DND-41 (cell line): ENCODE measurements around the gene DUSP23.

Experiments
- ATAC-seq: fragments of 200-7000 bp; cut with Tn5 transposase; 3 replicates; pipeline ENCODE4 v1.9.1; 2021; ENCODE audit warnings: low read depth; ENCODE audit not compliant: insufficient read depth
- DNase-seq: peaks from one replicate; pipeline ENCODE4 v3.0.0-alpha.2; 2020
- H2AFZ ChIP-seq: 2 replicates; pipeline ENCODE4 v1.6.0; 2012; ENCODE audit warnings: low read depth, low read length
- H3K27ac ChIP-seq: 2 replicates; pipeline ENCODE4 v1.5.1; 2012; ENCODE audit warnings: low read length, inconsistent platforms
- H3K27me3 ChIP-seq: fragments of 200-600 bp; sonication (generic); 2 replicates; pipeline ENCODE4 v1.6.0; 2012; ENCODE audit warnings: low read length, mild to moderate bottlenecking, inconsistent platforms; ENCODE audit not compliant: insufficient read depth, poor library complexity
- H3K36me3 ChIP-seq: 2 replicates; pipeline ENCODE4 v1.5.1; 2012; ENCODE audit warnings: low read length, inconsistent platforms; ENCODE audit not compliant: insufficient read depth
- H3K4me1 ChIP-seq: 2 replicates; pipeline ENCODE4 v1.5.1; 2012; ENCODE audit warnings: mild to moderate bottlenecking, low read length; ENCODE audit not compliant: insufficient read depth
- H3K4me2 ChIP-seq: 2 replicates; pipeline ENCODE4 v1.6.0; 2012; ENCODE audit warnings: mild to moderate bottlenecking, moderate library complexity, low read length, inconsistent platforms; ENCODE audit not compliant: insufficient read depth
- H3K4me3 ChIP-seq, 2 experiments: fragments of 200-600 bp in 1 of 2; shearing (Covaris generic) in 1 of 2; 2 replicates each; pipeline ENCODE4 v1.5.1; 2012 to 2016; ENCODE audit warnings: inconsistent platforms in 2 of 2, low read length in 2 of 2, mild to moderate bottlenecking in 2 of 2, low read depth in 1 of 2, moderate library complexity in 1 of 2
- H3K79me2 ChIP-seq: 2 replicates; pipeline ENCODE4 v1.6.0; 2012; ENCODE audit warnings: low read length, inconsistent platforms; ENCODE audit not compliant: insufficient read depth
- H3K9ac ChIP-seq: 2 replicates; pipeline ENCODE4 v1.6.0; 2012; ENCODE audit warnings: low read depth, mild to moderate bottlenecking, inconsistent platforms, low read length, moderate library complexity
- H3K9me3 ChIP-seq: 2 replicates; pipeline ENCODE4 v1.5.1; 2012; ENCODE audit warnings: low read length, moderate library complexity, mild to moderate bottlenecking, inconsistent platforms; ENCODE audit not compliant: insufficient read depth, severe bottlenecking
- H4K20me1 ChIP-seq: 2 replicates; pipeline ENCODE4 v1.6.0; 2012; ENCODE audit warnings: low read length; ENCODE audit not compliant: insufficient read depth
- CTCF ChIP-seq: IDR thresholded peaks from 2 replicates; pipeline ENCODE4 v1.5.1; 2012; ENCODE audit warnings: borderline replicate concordance, low read length, moderate library complexity, mild to moderate bottlenecking; ENCODE audit not compliant: poor library complexity, severe bottlenecking; ENCODE audit errors: extremely low read depth
- EZH2 ChIP-seq: IDR thresholded peaks from 3 replicates; pipeline ENCODE4 v1.6.1; 2012; ENCODE audit warnings: borderline replicate concordance, low read depth, mild to moderate bottlenecking, moderate library complexity, low read length, inconsistent platforms; ENCODE audit not compliant: severe bottlenecking

The DUSP23 gene

GRCh38 chr1:159755451-159756007 is 25.2 kb upstream of the DUSP23 start:
- H2AFZ ChIP-seq: no peak overlapping the region
- no peaks in the 10 kb centered on the region for H3K27me3 ChIP-seq
- no peak overlapping the region for H3K4me3 ChIP-seq
- H3K79me2 ChIP-seq: no peaks in the 10 kb centered on the region
- DNase-seq (no peak), ATAC-seq (no peak)
- H3K9me3 ChIP-seq: no peaks in the 10 kb centered on the region
- no peak overlapping the region for H3K9ac ChIP-seq
- H3K36me3 ChIP-seq: no peaks in the 10 kb centered on the region
- no peaks in the 10 kb centered on the region for H4K20me1 ChIP-seq
- H3K27ac ChIP-seq: no peak overlapping the region
- no peak for TF ChIP-seq EZH2
- TF ChIP-seq CTCF: no peak
- no peak overlapping the region for H3K4me2 ChIP-seq
- no peaks in the 10 kb centered on the region for H3K4me1 ChIP-seq

GRCh38 chr1:159756397-159756796 is 24.4 kb upstream of the DUSP23 start:
- ATAC-seq (no peak), DNase-seq (no peak)
- Histone ChIP-seq H3K9me3 (no peaks in the 10 kb centered on the region), H4K20me1 (no peaks in the 10 kb centered on the region), H3K4me1 (no peaks in the 10 kb centered on the region), H3K36me3 (no peaks in the 10 kb centered on the region), H3K4me3 (no peak overlapping the region), H2AFZ (no peak overlapping the region), H3K9ac (no peak overlapping the region), H3K27me3 (no peaks in the 10 kb centered on the region), H3K27ac (no peak overlapping the region), H3K4me2 (no peak overlapping the region), H3K79me2 (no peaks in the 10 kb centered on the region)
- TF ChIP-seq EZH2: no peak
- no peak for TF ChIP-seq CTCF

GRCh38 chr1:159763686-159764085 is 17.1 kb upstream of the DUSP23 start:
- H2AFZ ChIP-seq: no peak overlapping the region
- no peaks in the 10 kb centered on the region for H3K79me2 ChIP-seq
- H3K27me3 ChIP-seq: no peaks in the 10 kb centered on the region
- no peak overlapping the region for H3K4me2 ChIP-seq
- TF ChIP-seq EZH2 (no peak), CTCF (no peak)
- H3K4me1 ChIP-seq: no peaks in the 10 kb centered on the region
- H3K9ac ChIP-seq: no peak overlapping the region
- no peaks in the 10 kb centered on the region for H3K9me3 ChIP-seq
- H3K36me3 ChIP-seq: no peaks in the 10 kb centered on the region
- no peak for DNase-seq
- no peak overlapping the region for H3K4me3 ChIP-seq
- H4K20me1 ChIP-seq: no peaks in the 10 kb centered on the region
- no peak overlapping the region for H3K27ac ChIP-seq
- ATAC-seq: no peak

GRCh38 chr1:159765806-159766205 is 15.0 kb upstream of the DUSP23 start:
- no peaks in the 10 kb centered on the region for H3K9me3 ChIP-seq
- no peak overlapping the region for H3K4me2 ChIP-seq
- H4K20me1 ChIP-seq: no peaks in the 10 kb centered on the region
- no peak overlapping the region for H2AFZ ChIP-seq
- DNase-seq: no peak
- no peaks in the 10 kb centered on the region for H3K36me3 ChIP-seq
- no peaks in the 10 kb centered on the region for H3K27me3 ChIP-seq
- ATAC-seq: no peak
- no peak overlapping the region for H3K9ac ChIP-seq
- H3K27ac ChIP-seq: no peak overlapping the region
- H3K79me2 ChIP-seq: no peaks in the 10 kb centered on the region
- no peaks in the 10 kb centered on the region for H3K4me1 ChIP-seq
- H3K4me3 ChIP-seq: no peak overlapping the region
- TF ChIP-seq CTCF: no peak
- TF ChIP-seq EZH2: no peak
